Endometrial microvascular endothelial cells (primary cell): Measurements from ENCODE around the gene OS9. TPM values are rescaled to one million over a fixed set of nuclear protein-coding genes. Genes with fewer than 3 reads are reported as not detected.

Experiments used
- in situ Hi-C: cut with HindIII; loops from 2 replicates; pipeline ENCODE4 v1.10.0; 2017; ENCODE audit warnings: low sequenced_read_pairs, low pct_unique_long_range_greater_than_20kb; ENCODE audit errors: inconsistent ontology term
- total RNA-seq: library from RNA; depleted of rRNA; stranded (reverse); fragments of >200 nt; gene quantifications from one replicate; pipeline ENCODE4 v1.2.3, GENCODE V29; 2015; ENCODE audit errors: inconsistent ontology term

The OS9 gene
- total RNA-seq, 1 donor from 2014 or later, result 295 TPM

GRCh38 chr12:57744777-57745484 lies 51.0 kb downstream of the OS9 start, which contains the start of gene TSPAN31:
Gene TSPAN31, plus strand, starts transcription at chr12:57745039. Its CDS starts 116 bp downstream, at chr12:57745155.
- in situ Hi-C loops, result no loop called here

- in situ Hi-C loops, result no loop called here
Measured at GRCh38 chr12:57745485-57745881, 51.6 kb downstream of the OS9 start.

- in situ Hi-C loops, result no loop called here
Measured at GRCh38 chr12:57746025-57746424, 52.1 kb downstream of the OS9 start.

- in situ Hi-C loops, result no loop called here
Measured at GRCh38 chr12:57749061-57749460, 55.1 kb downstream of the OS9 start.

GRCh38 chr12:57750561-57751431 lies 56.9 kb downstream of the OS9 start:
- in situ Hi-C loops, result no loop called here

- in situ Hi-C loops, result no loop called here
Measured at GRCh38 chr12:57751432-57751787, 57.5 kb downstream of the OS9 start.

- in situ Hi-C loops, result no loop called here
Measured at GRCh38 chr12:57751788-57752667, 58.1 kb downstream of the OS9 start, which contains the start of gene CDK4. Gene CDK4, minus strand, starts transcription at chr12:57752310. Its CDS starts 593 bp downstream, at chr12:57751717.

GRCh38 chr12:57752668-57753000 lies 58.7 kb downstream of the OS9 start:
- in situ Hi-C loops, result no loop called here

- in situ Hi-C loops, result no loop called here
Measured at GRCh38 chr12:57753756-57754337, 59.9 kb downstream of the OS9 start.

GRCh38 chr12:57754411-57755193 lies 60.7 kb downstream of the OS9 start, which contains the start of gene MARCHF9:
Gene MARCHF9, plus strand, starts transcription at chr12:57755103. Its CDS starts 426 bp downstream, at chr12:57755529.
- in situ Hi-C loops, result no loop called here

- in situ Hi-C loops, result no loop called here
Measured at GRCh38 chr12:57755194-57755453, 61.2 kb downstream of the OS9 start.

- in situ Hi-C loops, result no loop called here
Measured at GRCh38 chr12:57755454-57756372, 61.8 kb downstream of the OS9 start.

- in situ Hi-C loops, result no loop called here
Measured at GRCh38 chr12:57756406-57757341, 62.7 kb downstream of the OS9 start.

- in situ Hi-C loops, result no loop called here
Measured at GRCh38 chr12:57757771-57758170, 63.8 kb downstream of the OS9 start.

- in situ Hi-C loops, result no loop called here
Measured at GRCh38 chr12:57758552-57759359, 64.8 kb downstream of the OS9 start.
